ENCODE results near the gene IL37.
"Not testable (repeated sequence)": the region's sequence is repeated elsewhere in the genome, so short reads cannot be mapped to it uniquely, and the experiment has no call there.

Gene IL37

GRCh38 chr2:112887964-112888749 lies 22.8 kb upstream of the IL37 start:
- DNase-seq (ENCODE audit: low read depth in 3 of 3, low spot score in 1 of 3) = no peak

- no peak for DNase-seq (ENCODE audit: low read depth in 3 of 3, low spot score in 1 of 3)
Observed at GRCh38 chr2:112889976-112890375, 21.0 kb upstream of the IL37 start.

DNA sequence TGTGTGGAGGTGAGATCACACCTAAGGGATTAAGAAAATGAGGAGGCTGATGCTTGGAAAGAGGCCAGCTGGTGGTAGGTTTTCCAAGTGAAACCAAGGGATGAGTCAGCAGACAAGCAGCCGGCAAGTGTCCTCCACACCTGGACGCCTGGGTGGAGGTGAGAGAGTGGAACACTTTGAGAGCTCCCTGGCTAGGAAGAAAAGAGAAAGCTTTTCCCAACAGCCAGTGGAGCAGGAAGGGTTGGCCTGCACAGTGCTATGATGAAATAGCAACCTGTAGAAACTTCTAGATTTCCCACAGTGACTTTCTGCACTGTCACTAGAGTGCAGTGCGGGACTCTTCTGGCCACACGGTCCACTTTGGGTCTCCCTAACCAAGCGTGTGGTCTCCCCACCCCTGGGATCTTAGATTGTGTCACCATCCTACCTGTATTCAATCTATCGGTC lies 19.6 kb upstream of the IL37 start:
- no peak for DNase-seq (ENCODE audit: low read depth in 3 of 3, low spot score in 1 of 3)

GRCh38 chr2:112893752-112894151 lies 17.2 kb upstream of the IL37 start:
- DNase-seq (ENCODE audit: low read depth in 3 of 3, low spot score in 1 of 3) = no peak

- no peak for DNase-seq (ENCODE audit: low read depth in 3 of 3, low spot score in 1 of 3)
Observed at GRCh38 chr2:112896909-112897623, 13.9 kb upstream of the IL37 start.

DNA sequence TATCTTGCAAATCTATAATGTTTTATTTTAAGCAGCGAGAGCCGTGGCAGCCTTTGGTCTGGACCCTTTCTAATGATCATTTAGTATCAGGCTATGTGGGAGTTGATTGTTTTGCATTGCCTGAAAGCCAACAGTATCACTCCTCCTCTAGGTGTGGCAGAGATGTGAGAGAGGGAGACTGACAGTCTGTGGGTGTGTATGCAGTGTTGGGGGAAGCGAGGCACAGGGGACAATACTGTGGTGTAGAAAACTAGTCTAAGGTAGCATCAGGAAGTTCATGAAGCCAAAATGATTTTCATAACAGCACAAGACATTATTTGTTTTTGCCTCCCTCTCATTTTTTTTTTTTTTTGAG lies 13.4 kb upstream of the IL37 start:
- DNase-seq (ENCODE audit: low read depth in 3 of 3, low spot score in 1 of 3) = no peak

GRCh38 chr2:112901431-112902065 lies 9.4 kb upstream of the IL37 start:
- not testable (repeated sequence) for DNase-seq (ENCODE audit: low read depth in 3 of 3, low spot score in 1 of 3)

GRCh38 chr2:112902816-112903215 lies 8.1 kb upstream of the IL37 start:
- no peak for DNase-seq (ENCODE audit: low read depth in 3 of 3, low spot score in 1 of 3)

DNA sequence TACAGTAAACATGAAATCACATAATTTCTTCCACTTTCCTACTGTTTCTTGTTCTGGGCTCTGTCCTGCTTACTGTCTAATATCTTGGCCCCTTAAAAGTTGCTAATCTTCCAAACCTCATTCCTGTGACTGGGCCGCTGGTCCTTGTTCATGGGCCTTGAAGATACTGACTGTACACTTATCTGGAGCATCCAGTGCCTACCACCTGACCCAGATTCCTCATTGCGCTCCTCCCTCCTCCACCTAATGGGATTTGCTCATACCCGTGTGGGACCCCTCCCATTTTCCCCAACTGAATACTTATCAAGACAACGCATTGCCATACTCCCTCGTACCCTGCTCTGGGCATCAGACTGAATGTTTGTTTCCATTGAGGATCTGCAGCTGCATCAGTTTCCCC lies 6.1 kb upstream of the IL37 start:
- no peak for DNase-seq (ENCODE audit: low read depth in 3 of 3, low spot score in 1 of 3)

- DNase-seq (ENCODE audit: low read depth in 3 of 3, low spot score in 1 of 3) = no peak
Observed at GRCh38 chr2:112906276-112906675, 4.7 kb upstream of the IL37 start.

- no peak for DNase-seq (ENCODE audit: low read depth in 3 of 3, low spot score in 1 of 3)
Observed at GRCh38 chr2:112907001-112907949, 3.7 kb upstream of the IL37 start.

DNA sequence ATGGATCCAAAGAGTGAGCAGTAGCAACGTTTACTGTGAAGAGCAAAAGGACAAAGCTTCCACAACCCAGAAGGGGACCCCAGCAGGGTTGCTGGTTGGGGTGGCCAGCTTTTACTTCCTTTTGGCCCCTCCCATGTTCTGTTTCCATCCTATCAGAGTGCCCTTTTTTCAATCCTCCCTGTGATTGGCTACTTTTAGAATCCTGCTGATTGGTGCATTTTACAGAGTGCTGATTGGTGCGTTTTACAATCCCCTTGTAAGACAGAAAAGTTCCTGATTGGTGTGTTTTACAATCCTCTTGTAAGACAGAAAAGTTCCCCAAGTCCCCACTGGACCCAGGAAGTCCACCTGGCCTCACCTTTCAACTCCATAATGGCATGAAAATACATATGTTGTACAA lies 2.4 kb upstream of the IL37 start:
- DNase-seq (ENCODE audit: low read depth in 3 of 3, low spot score in 1 of 3) = not testable (repeated sequence)

DNA sequence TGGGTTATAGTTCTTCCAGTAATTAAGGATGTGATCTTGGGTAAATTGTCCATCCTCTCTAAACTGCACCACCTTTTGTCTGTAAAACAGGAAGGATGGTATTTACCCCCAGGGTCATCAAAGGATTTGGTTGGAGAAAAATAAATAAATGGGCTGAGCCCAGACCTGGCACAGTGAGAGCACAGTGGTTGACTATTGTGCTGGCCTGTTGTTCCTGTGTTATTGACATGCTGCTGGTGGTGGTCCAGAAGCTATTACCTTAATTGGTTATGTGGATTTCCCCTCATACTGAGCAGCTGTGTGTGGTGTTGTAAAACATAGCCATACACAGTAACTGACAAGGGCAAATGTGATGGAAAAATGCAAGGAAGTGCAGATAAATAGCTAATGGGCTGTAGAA lies 746 bp upstream of the IL37 start:
- no peak for DNase-seq (ENCODE audit: low read depth in 3 of 3, low spot score in 1 of 3)

GRCh38 chr2:112912403-112912802 lies 1.4 kb downstream of the IL37 start:
- no peak for DNase-seq (ENCODE audit: low read depth in 3 of 3, low spot score in 1 of 3)

DNA sequence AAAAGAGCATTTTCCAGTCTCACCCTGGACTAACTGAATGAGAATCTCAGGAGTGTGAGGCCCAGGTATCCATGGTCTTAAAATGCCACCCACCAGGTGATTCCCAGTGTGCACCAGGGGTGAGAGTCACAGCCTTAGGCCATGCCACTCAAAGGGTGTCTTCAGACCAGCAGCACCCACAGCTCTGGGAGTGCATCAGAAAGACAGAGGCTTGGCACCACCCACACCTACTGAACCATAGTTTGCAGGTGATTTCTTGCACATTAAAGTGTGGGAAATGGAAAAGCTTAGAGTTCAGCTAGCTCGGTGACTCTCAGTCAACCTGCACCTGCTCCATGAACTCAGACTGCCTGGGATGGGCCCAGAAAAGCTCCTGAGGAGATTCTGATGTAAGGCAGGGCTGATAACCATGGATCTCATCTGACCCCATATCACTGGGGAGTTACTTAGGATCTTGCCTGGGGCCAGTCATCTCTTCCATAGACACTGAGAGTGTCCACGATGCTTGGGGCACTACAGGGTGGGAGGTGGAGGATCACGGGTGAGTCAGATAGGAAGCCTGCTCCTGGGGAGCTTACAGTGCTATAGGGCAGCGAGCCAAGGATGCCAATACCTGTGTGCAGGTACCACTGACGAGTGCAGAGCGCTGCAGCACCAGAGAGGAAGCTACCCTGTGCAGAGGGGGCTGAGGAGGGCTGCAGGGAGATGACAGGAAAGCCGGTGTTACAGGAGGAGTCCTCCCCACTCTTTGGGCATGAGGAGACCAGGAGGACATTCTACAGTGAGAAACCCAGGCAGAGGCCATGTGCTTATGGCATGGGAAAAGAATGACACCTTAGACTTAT lies 4.6 kb downstream of the IL37 start:
- DNase-seq (ENCODE audit: low read depth in 3 of 3, low spot score in 1 of 3) = no peak

GRCh38 chr2:112916145-112916571 lies 5.2 kb downstream of the IL37 start:
- no peak for DNase-seq (ENCODE audit: low read depth in 3 of 3, low spot score in 1 of 3)

GRCh38 chr2:112916625-112917247 lies 5.8 kb downstream of the IL37 start:
- DNase-seq (ENCODE audit: low read depth in 3 of 3, low spot score in 1 of 3) = no peak

- no peak for DNase-seq (ENCODE audit: low read depth in 3 of 3, low spot score in 1 of 3)
Observed at GRCh38 chr2:112917856-112918255, 6.9 kb downstream of the IL37 start.

- no peak for DNase-seq (ENCODE audit: low read depth in 3 of 3, low spot score in 1 of 3)
Observed at GRCh38 chr2:112918256-112918655, 7.3 kb downstream of the IL37 start.

DNA sequence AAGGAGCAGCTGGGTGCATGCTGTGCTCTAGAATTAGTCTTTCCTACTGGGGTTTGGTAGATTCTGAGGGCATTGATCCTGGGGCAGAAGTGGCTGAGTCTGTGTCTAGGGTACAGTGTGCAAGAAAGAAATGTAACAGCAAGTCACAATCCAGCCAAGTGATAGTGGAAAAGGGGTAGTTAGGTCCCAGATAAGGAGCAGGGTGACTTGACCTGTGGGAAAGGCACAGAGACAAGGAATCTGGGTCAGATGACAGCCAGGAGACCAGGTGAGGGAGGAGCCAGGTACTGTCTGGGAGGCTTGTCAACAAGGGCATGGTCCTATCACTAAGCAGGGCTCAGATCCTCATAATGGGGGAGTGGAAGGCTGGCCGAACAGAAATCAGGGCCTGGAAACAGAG lies 8.1 kb downstream of the IL37 start:
- no peak for DNase-seq (ENCODE audit: low read depth in 3 of 3, low spot score in 1 of 3)

Data from stimulated activated CD4-positive, alpha-beta T cell treated with anti-CD3 and anti-CD28 coated beads, TNF-alpha, amount 100 ng/mL, for 1 hour (primary cell).